Kidney (tissue), 14 donors: Measurements from ENCODE around the gene DCAKD. TPM values are rescaled to one million over a fixed set of nuclear protein-coding genes. Genes with fewer than 3 reads are reported as not detected.
A peak's percentile ranks its signal among the peaks of the same experiment; 100 is the strongest.

Experiments
- DNase-seq, 5 donors: peaks; one replicate each; pipeline ENCODE4 v3.0.0-alpha.2; 2013 to 2020
- FAIRE-seq: peaks from 2 replicates; lab custom pipeline; 2012; peaks lifted over from hg19 to GRCh38; lab: Jason Lieb, UNC
- H3K27ac ChIP-seq, 2 donors: one replicate each; pipeline ENCODE4 v1.7.0; 2013; ENCODE audit warnings: low read depth in 2 of 2, low read length in 2 of 2, inconsistent platforms in 1 of 2
- H3K27me3 ChIP-seq: one replicate; pipeline ENCODE4 v1.7.1; 2013; ENCODE audit warnings: low read length, inconsistent platforms; ENCODE audit not compliant: control insufficient read depth, insufficient read depth
- H3K36me3 ChIP-seq, 3 donors: one replicate each; pipeline versions ENCODE4 v1.7.0 to v1.7.1; 2013; ENCODE audit warnings: low read length in 3 of 3, control low read depth in 1 of 3, inconsistent platforms in 1 of 3; ENCODE audit not compliant: insufficient read depth in 3 of 3, control insufficient read depth in 2 of 3
- H3K4me1 ChIP-seq, 3 donors: one replicate each; pipeline versions ENCODE4 v1.7.0 to v1.7.1; 2013; ENCODE audit warnings: low read length in 3 of 3, inconsistent platforms in 1 of 3, low read depth in 1 of 3; ENCODE audit not compliant: control insufficient read depth in 2 of 3, insufficient read depth in 2 of 3
- H3K4me3 ChIP-seq, 3 donors: one replicate each; pipeline versions ENCODE4 v1.7.0 to v1.8.1; 2013; ENCODE audit warnings: low read length in 3 of 3, control low read depth in 1 of 3, inconsistent platforms in 1 of 3
- H3K9ac ChIP-seq, 3 donors: one replicate each; pipeline versions ENCODE4 v1.7.0 to v1.7.1; 2013; ENCODE audit warnings: low read length in 3 of 3, control low read depth in 1 of 3, inconsistent platforms in 1 of 3
- H3K9me3 ChIP-seq, 3 donors: one replicate each; pipeline versions ENCODE4 v1.7.0 to v1.7.1; 2013; ENCODE audit warnings: low read length in 3 of 3, control low read depth in 1 of 3, inconsistent platforms in 1 of 3; ENCODE audit not compliant: control insufficient read depth in 2 of 3, insufficient read depth in 1 of 3
- intact Hi-C: fragments of 100-400 bp; cut with DNase I; formaldehyde crosslinking; loops from one replicate; pipeline ENCODE4 v1.11.1; 2022
- polyA plus RNA-seq: library from polyadenylated mRNA; stranded (reverse); fragments of 350-450 nt; fragmentation: Illumina TruSeq; extraction: RNeasy Lipid Tissue Mini Kit (QIAGEN cat#74804); gene quantifications from one replicate; pipeline ENCODE4 v1.2.3, GENCODE V29; 2014; ENCODE audit warnings: low read depth, low replicate concordance; ENCODE audit not compliant: insufficient read depth
- total RNA-seq: library from RNA; stranded (reverse); fragmentation: NEBNext Ultra II Directional; extraction: Animal tissue kit (Norgen Biotek cat#: 25700); gene quantifications from one replicate; pipeline ENCODE4 v1.2.1, GENCODE V29; 2021
- TF ChIP-seq, protein P1 (sequence below): IDR thresholded peaks from 3 replicates; pipeline ENCODE4 v1.5.1; 2012; ENCODE audit warnings: mild to moderate bottlenecking, moderate library complexity, borderline replicate concordance; ENCODE audit not compliant: insufficient read depth; ENCODE audit errors: extremely low read depth
- donor health status: control.
- donor health status: control.
- donor health status: control.
- donor health status: control.
- donor health status: control.
- donor health status: DM: yes; HTN: yes; CAD: no.
- donor health status: Normal renal cell carcinoma (clear cell type).

Gene DCAKD
- total and polyA plus RNA-seq, 2 donors from 2014 or later: 27.5 to 34.9 TPM

DNA sequence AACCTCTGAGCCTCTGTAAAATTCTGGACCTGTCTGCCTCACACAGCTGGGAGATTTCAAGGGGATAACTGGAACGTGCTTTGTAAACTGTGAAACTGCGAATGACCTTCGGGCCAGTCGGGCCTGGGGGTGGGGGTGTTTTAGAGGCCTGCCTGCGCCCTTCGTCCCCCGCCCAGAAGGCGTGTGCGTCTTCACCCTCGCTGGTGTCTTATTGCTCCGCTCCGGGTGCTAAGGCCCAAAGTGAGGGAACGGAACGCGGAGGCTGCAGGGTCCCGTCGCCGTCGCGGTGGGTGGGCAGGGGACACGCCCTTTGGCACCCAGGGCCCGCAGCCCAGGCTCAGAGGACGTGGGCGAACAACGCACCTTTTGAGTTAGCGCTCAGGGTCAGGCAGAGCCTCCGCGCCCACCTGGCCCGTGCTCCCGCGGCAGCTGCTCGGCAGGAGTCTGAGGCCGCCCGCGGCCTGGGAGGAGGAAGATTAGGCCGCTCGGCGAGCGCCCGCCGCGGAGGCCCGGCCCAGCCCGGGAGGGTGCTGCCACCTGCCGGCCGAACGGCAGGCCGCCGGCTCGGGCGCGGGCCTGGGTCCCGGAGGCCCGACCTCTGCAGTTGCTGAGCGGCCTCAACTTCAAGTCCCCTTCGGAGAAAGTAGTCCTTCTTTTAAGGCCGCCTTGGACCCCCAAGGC, 29.7 kb downstream of the DCAKD start:
- peak overlapping the region in 2 of 3 donors; percentile 39 to 59 for H3K4me3 ChIP-seq
- H3K27me3 ChIP-seq: no peaks in the 10 kb centered on the region
- peaks cover 5 to 14% (median 13%) of the 10 kb centered on the region in 3 donors for H3K4me1 ChIP-seq
- DNase-seq: peak; percentile 73 to 90 (median 82)
- FAIRE-seq: no peak
- H3K27ac ChIP-seq: no peak overlapping the region
- TF ChIP-seq, protein P1, sequence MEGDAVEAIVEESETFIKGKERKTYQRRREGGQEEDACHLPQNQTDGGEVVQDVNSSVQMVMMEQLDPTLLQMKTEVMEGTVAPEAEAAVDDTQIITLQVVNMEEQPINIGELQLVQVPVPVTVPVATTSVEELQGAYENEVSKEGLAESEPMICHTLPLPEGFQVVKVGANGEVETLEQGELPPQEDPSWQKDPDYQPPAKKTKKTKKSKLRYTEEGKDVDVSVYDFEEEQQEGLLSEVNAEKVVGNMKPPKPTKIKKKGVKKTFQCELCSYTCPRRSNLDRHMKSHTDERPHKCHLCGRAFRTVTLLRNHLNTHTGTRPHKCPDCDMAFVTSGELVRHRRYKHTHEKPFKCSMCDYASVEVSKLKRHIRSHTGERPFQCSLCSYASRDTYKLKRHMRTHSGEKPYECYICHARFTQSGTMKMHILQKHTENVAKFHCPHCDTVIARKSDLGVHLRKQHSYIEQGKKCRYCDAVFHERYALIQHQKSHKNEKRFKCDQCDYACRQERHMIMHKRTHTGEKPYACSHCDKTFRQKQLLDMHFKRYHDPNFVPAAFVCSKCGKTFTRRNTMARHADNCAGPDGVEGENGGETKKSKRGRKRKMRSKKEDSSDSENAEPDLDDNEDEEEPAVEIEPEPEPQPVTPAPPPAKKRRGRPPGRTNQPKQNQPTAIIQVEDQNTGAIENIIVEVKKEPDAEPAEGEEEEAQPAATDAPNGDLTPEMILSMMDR: peak; percentile 75
- intact Hi-C loops: loop anchor here (5.0 kb wide), 1 partner anchor 104 kb away; the partner anchor contains the start of gene GFAP
- peak overlapping the region in 2 of 3 donors; percentile 49 to 59 for H3K9ac ChIP-seq
- no peaks in the 10 kb centered on the region for H3K9me3 ChIP-seq
- H3K36me3 ChIP-seq: peaks cover 0 to 3% (median 0%) of the 10 kb centered on the region in 3 donors

DNA sequence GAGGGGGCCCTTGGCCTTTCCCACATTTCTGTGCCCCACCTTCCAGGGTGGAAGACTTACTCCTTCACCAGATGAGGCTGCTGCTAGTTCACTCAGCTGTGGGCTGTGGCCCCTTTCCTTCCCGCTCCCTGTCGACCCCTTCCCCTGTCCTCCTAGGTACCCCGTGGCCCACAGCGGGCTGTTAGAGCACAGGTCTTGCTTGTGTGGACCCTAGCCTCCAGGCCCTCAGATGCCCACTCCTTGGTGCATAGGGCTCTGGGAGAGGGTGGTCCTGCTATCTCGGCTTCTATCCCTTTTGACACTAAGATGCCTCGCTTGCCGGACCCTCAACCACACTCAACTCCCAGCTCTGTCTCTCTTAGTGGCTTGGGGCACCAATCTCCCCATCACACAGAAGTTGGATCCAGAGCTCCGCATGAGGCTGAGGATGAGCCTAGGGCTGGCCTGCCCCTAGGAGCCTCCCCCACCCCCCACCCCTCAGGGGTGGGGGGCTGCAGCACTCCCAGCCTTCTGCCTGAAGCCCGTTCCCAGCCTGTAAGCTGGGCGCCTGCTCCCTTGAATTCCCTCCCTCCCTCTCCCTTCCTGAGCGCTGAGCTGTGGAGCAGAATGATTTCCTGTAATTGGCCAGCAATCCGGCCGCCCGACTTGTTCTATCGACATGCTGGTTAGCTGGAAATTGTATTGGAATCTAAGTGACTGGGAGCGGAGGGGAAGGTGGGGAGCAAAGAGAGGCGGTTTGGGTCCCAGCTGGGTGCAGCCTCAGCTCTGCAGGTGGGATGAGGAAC, 30.9 kb downstream of the DCAKD start:
- no peaks in the 10 kb centered on the region for H3K9me3 ChIP-seq
- H3K27me3 ChIP-seq: no peaks in the 10 kb centered on the region
- TF ChIP-seq, protein P1: no peak
- no peaks in the 10 kb centered on the region for H3K36me3 ChIP-seq
- FAIRE-seq (no peak), DNase-seq (peak; percentile 76 to 87 (median 85))
- no peak overlapping the region for H3K4me3 ChIP-seq
- intact Hi-C loops: loop anchor here (5.0 kb wide), 1 partner anchor 103 kb away; the partner anchor contains the start of gene GFAP
- H3K9ac ChIP-seq: peak overlapping the region in 1 of 3 donors; percentile 19
- no peak overlapping the region for H3K27ac ChIP-seq
- H3K4me1 ChIP-seq: peaks cover 5 to 14% (median 13%) of the 10 kb centered on the region in 3 donors

DNA sequence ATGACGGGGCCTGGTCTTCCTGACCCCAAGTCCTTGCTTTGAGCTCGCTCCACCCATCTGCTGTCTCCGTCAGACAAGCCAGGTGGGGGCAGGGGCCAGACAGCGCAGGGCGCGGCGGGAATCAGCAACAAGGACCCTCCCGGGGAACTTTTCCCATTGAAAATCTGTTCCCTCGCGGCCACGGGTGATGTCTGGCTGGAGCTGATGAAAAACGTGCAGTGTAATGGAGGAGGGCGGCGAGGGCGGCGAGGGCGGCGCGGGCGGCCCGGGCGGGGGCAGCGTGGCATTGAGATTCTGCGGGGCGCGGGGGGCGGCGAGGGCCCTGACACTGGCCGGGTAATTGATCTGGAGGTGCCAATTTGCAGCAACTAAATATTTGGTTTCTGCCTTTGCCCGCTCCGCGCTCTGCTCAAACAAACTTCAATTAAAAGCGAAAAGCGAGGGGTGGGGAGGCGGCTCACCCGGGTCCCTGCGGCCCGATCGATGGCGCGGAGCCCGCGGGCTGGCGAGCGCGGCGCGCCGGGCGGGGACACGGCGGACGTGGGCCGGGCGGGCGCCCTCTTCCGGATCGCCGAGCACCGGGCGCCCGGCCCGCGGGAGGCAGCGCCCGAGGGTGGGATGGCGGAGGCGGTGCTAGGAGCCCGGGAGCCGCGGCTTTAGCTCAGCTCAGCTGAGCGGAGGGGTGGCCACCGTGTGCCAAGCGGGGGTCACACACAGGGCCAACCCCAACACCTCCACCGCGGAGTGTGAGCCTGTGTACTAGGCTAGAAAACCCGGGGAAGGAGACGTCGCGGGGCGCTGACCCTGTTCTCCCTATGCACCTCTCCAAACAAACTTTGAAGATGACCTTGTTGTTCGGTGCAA, 32.4 kb downstream of the DCAKD start:
- Histone ChIP-seq H3K9me3 (no peaks in the 10 kb centered on the region), H3K27me3 (no peaks in the 10 kb centered on the region), H3K36me3 (no peaks in the 10 kb centered on the region), H3K9ac (no peak overlapping the region), H3K27ac (no peak overlapping the region), H3K4me3 (peak overlapping the region in 1 of 3 donors; percentile 29), H3K4me1 (peaks cover 5 to 14% (median 13%) of the 10 kb centered on the region in 3 donors)
- no peak for FAIRE-seq
- intact Hi-C loops: no loop called here
- DNase-seq: peak in 2 of 5 donors; percentile 39 to 78
- TF ChIP-seq, protein P1: peak; percentile 22
